Muscle of leg (tissue), 11 donors: Measurements from ENCODE around the gene BRSK2. TPM values are rescaled to one million over a fixed set of nuclear protein-coding genes. Genes with fewer than 3 reads are reported as not detected.
"Not testable (repeated sequence)": the region's sequence is repeated elsewhere in the genome, so short reads cannot be mapped to it uniquely, and the experiment has no call there.

Experiments
- DNase-seq: peaks from one replicate; pipeline ENCODE4 v3.0.0; 2013
- H3K27ac ChIP-seq: one replicate; pipeline ENCODE4 v1.5.1; 2013; ENCODE audit warnings: mild to moderate bottlenecking, low read length, control low read depth
- H3K27me3 ChIP-seq: one replicate; pipeline ENCODE4 v1.6.1; 2013; ENCODE audit warnings: low read length; ENCODE audit not compliant: control insufficient read depth, insufficient read depth
- H3K36me3 ChIP-seq: one replicate; pipeline ENCODE4 v1.6.1; 2013; ENCODE audit warnings: low read length; ENCODE audit not compliant: control insufficient read depth, insufficient read depth
- H3K4me1 ChIP-seq: one replicate; pipeline ENCODE4 v1.6.1; 2013; ENCODE audit warnings: low read length; ENCODE audit not compliant: control insufficient read depth, insufficient read depth
- H3K4me3 ChIP-seq: one replicate; pipeline ENCODE4 v1.5.1; 2013; ENCODE audit warnings: low read length, control low read depth
- H3K9me3 ChIP-seq: replicated peaks from 2 replicates; pipeline ENCODE4 v1.6.1; 2013; ENCODE audit warnings: low read depth, low read length; ENCODE audit not compliant: control insufficient read depth
- WGBS: methylation state at CpG from one replicate; pipeline ENCODE4 v1.1.5; 2013; ENCODE audit warnings: missing lambda C conversion rate; ENCODE audit not compliant: insufficient coverage; 5-methylcytosine and 5-hydroxymethylcytosine counted together
- polyA plus RNA-seq, 8 donors: library from polyadenylated mRNA; unstranded; fragments of 120-200 nt; gene quantifications; one replicate each; pipeline versions ENCODE4 v1.2.1 to v1.2.3, GENCODE V29; 2013; ENCODE audit warnings: inconsistent platforms in 1 of 8, low replicate concordance in 1 of 8; ENCODE audit not compliant: insufficient read length in 8 of 8, insufficient read depth in 1 of 8
- total RNA-seq: library from RNA; stranded (reverse); fragments of 120-200 nt; gene quantifications from one replicate; pipeline ENCODE4 v1.2.4, GENCODE V29; 2013

The BRSK2 gene
- total and polyA plus RNA-seq, 9 donors, result 0.44 to 2.3 (median 1.2) TPM

- no peak for DNase-seq
- H3K4me3 ChIP-seq, result no peak overlapping the region
- peaks cover 33% of the 10 kb centered on the region for H3K9me3 ChIP-seq
- H3K36me3 ChIP-seq, result no peaks in the 10 kb centered on the region
- WGBS, result 83% methylated on average over 8 of the region's 11 CpGs
- no peak overlapping the region for H3K27ac ChIP-seq
- H3K4me1 ChIP-seq, result no peaks in the 10 kb centered on the region
- no peaks in the 10 kb centered on the region for H3K27me3 ChIP-seq
Observed at GRCh38 chr11:1421291-1421690, 31.6 kb downstream of the BRSK2 start.

GRCh38 chr11:1422481-1422880, 32.7 kb downstream of the BRSK2 start:
- H3K27me3 ChIP-seq, result no peaks in the 10 kb centered on the region
- H3K4me1 ChIP-seq, result no peaks in the 10 kb centered on the region
- H3K36me3 ChIP-seq, result no peaks in the 10 kb centered on the region
- H3K9me3 ChIP-seq, result peaks cover 22% of the 10 kb centered on the region
- H3K4me3 ChIP-seq, result no peak overlapping the region
- no peak for DNase-seq
- 53% methylated on average over 9 of the region's 9 CpGs for WGBS
- no peak overlapping the region for H3K27ac ChIP-seq

- Histone ChIP-seq H3K4me3 (no peak overlapping the region), H3K36me3 (no peaks in the 10 kb centered on the region), H3K27me3 (no peaks in the 10 kb centered on the region), H3K9me3 (peaks cover 19% of the 10 kb centered on the region), H3K4me1 (no peaks in the 10 kb centered on the region), H3K27ac (no peak overlapping the region)
- 87% methylated on average over 12 of the region's 15 CpGs for WGBS
- DNase-seq, result no peak
Observed at GRCh38 chr11:1422981-1423380, 33.2 kb downstream of the BRSK2 start.

GRCh38 chr11:1423406-1423805, 33.7 kb downstream of the BRSK2 start:
- not testable (repeated sequence) for H3K27ac ChIP-seq, H3K4me3 ChIP-seq, DNase-seq, H3K4me1 ChIP-seq, H3K36me3 ChIP-seq, H3K27me3 ChIP-seq
- peaks cover 15% of the 10 kb centered on the region for H3K9me3 ChIP-seq
- WGBS, result 74% methylated on average over 9 of the region's 22 CpGs

- Histone ChIP-seq H3K4me3 (no peak overlapping the region), H3K27me3 (no peaks in the 10 kb centered on the region), H3K36me3 (no peaks in the 10 kb centered on the region), H3K4me1 (no peaks in the 10 kb centered on the region), H3K9me3 (peaks cover 3% of the 10 kb centered on the region), H3K27ac (no peak overlapping the region)
- WGBS, result 84% methylated on average over 22 of the region's 22 CpGs
- no peak for DNase-seq
Observed at GRCh38 chr11:1425006-1425405, 35.3 kb downstream of the BRSK2 start.

GRCh38 chr11:1425439-1425838, 35.7 kb downstream of the BRSK2 start:
- Histone ChIP-seq H3K27ac (no peak overlapping the region), H3K36me3 (no peaks in the 10 kb centered on the region), H3K9me3 (peaks cover 2% of the 10 kb centered on the region), H3K4me1 (no peaks in the 10 kb centered on the region), H3K27me3 (no peaks in the 10 kb centered on the region), H3K4me3 (no peak overlapping the region)
- 74% methylated on average over 12 of the region's 17 CpGs for WGBS
- no peak for DNase-seq

- Histone ChIP-seq H3K4me1 (no peaks in the 10 kb centered on the region), H3K27me3 (no peaks in the 10 kb centered on the region), H3K4me3 (no peak overlapping the region), H3K9me3 (no peaks in the 10 kb centered on the region), H3K27ac (no peak overlapping the region), H3K36me3 (no peaks in the 10 kb centered on the region)
- WGBS, result 90% methylated on average over 22 of the region's 22 CpGs
- no peak for DNase-seq
Observed at GRCh38 chr11:1428762-1429316, 39.1 kb downstream of the BRSK2 start.

- 75% methylated on average over 12 of the region's 15 CpGs for WGBS
- no peaks in the 10 kb centered on the region for H3K9me3 ChIP-seq
- no peak for DNase-seq
- no peak overlapping the region for H3K27ac ChIP-seq
- H3K27me3 ChIP-seq, result no peaks in the 10 kb centered on the region
- H3K4me1 ChIP-seq, result peaks cover 9% of the 10 kb centered on the region
- H3K4me3 ChIP-seq, result no peak overlapping the region
- no peaks in the 10 kb centered on the region for H3K36me3 ChIP-seq
Observed at GRCh38 chr11:1433568-1433967, 43.8 kb downstream of the BRSK2 start.

- no peaks in the 10 kb centered on the region for H3K9me3 ChIP-seq
- 64% methylated on average over 21 of the region's 29 CpGs for WGBS
- H3K27ac ChIP-seq, result no peak overlapping the region
- no peaks in the 10 kb centered on the region for H3K27me3 ChIP-seq
- no peak for DNase-seq
- H3K36me3 ChIP-seq, result no peaks in the 10 kb centered on the region
- no peak overlapping the region for H3K4me3 ChIP-seq
- peaks cover 9% of the 10 kb centered on the region for H3K4me1 ChIP-seq
Observed at GRCh38 chr11:1433977-1434640, 44.4 kb downstream of the BRSK2 start.

GRCh38 chr11:1435479-1435819, 45.7 kb downstream of the BRSK2 start:
- not testable (repeated sequence) for H3K4me1 ChIP-seq, H3K9me3 ChIP-seq, H3K4me3 ChIP-seq, H3K27me3 ChIP-seq, H3K27ac ChIP-seq, H3K36me3 ChIP-seq, DNase-seq
- WGBS, result 68% methylated on average over 8 of the region's 20 CpGs
